OCI-LY1 (cell line): ENCODE data around the gene MCF2L.

ENCODE experiments used
- EZH2 ChIP-seq: fragments of 200-600 bp; sonication (generic), shearing (Covaris generic); IDR thresholded peaks from 2 replicates; pipeline ENCODE4 v1.8.0; 2017; ENCODE audit warnings: borderline replicate concordance, mixed run types, mild to moderate bottlenecking, antibody characterized with exemption, low read length, moderate library complexity, mixed read lengths
- TF ChIP-seq, protein P1 (sequence below): fragments of 200-600 bp; sonication (generic), shearing (Covaris generic); IDR thresholded peaks from 2 replicates; pipeline ENCODE4 v1.5.1; 2017; ENCODE audit warnings: mild to moderate bottlenecking, antibody characterized with exemption, low read length, moderate library complexity, mixed read lengths

DNA sequence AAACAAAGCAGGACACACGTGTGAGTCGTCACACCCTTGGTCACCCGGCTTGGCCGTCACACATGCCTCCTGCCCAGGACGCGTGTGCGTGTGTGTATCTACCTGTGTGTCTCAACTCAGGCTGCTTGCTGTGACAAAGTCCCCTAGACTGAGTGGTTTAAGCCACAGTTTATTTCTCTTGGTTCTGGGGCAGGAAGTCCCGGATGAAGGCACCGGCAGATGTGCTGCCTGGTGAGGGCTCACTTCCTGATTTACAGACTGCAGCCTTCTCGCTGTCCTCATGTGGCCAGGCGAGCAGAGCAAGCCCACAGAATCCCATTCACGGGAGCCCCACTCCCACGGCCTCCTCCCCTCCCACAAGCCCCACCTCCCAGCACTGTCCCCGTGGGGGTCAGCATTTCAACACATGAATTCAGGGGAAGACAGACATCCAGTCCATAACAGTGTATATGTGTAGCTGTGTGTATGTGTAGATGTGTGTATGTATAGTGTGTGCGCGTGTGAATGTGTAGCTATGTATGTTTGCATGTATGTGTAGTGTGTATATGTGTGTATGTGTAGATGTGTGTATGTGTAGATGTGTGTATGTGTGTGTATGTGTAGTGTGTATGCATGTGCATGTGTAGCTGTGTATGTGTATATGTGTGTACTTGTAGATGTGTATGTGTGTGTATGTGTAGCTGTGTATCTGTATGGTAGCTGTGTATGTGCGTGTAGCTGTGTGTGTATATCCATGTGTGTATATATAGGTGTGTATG, 51.5 kb downstream of the MCF2L start:
- TF ChIP-seq, protein P1, sequence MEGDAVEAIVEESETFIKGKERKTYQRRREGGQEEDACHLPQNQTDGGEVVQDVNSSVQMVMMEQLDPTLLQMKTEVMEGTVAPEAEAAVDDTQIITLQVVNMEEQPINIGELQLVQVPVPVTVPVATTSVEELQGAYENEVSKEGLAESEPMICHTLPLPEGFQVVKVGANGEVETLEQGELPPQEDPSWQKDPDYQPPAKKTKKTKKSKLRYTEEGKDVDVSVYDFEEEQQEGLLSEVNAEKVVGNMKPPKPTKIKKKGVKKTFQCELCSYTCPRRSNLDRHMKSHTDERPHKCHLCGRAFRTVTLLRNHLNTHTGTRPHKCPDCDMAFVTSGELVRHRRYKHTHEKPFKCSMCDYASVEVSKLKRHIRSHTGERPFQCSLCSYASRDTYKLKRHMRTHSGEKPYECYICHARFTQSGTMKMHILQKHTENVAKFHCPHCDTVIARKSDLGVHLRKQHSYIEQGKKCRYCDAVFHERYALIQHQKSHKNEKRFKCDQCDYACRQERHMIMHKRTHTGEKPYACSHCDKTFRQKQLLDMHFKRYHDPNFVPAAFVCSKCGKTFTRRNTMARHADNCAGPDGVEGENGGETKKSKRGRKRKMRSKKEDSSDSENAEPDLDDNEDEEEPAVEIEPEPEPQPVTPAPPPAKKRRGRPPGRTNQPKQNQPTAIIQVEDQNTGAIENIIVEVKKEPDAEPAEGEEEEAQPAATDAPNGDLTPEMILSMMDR = no peak
- no peak for TF ChIP-seq EZH2
